Stimulated activated CD8-positive, alpha-beta memory T cell treated with anti-CD3 and anti-CD28 coated beads, Interleukin-4, amount 100 ng/mL, for 24 hours (primary cell): Measurements from ENCODE around the gene FHL5.
A peak's percentile ranks its signal among the peaks of the same experiment; 100 is the strongest.
"Not testable (repeated sequence)": the region's sequence is repeated elsewhere in the genome, so short reads cannot be mapped to it uniquely, and the experiment has no call there.

Experiments used
- DNase-seq: peaks from one replicate; pipeline ENCODE4 v3.0.0-alpha.2; 2020; ENCODE audit warnings: low read depth

The FHL5 gene

GRCh38 chr6:96562886-96563285, at the start of gene FHL5:
Gene FHL5 (plus strand): TSS chr6:96563128. CDS start chr6:96603614, 40,486 bp downstream.
- DNase-seq, result no peak

DNA sequence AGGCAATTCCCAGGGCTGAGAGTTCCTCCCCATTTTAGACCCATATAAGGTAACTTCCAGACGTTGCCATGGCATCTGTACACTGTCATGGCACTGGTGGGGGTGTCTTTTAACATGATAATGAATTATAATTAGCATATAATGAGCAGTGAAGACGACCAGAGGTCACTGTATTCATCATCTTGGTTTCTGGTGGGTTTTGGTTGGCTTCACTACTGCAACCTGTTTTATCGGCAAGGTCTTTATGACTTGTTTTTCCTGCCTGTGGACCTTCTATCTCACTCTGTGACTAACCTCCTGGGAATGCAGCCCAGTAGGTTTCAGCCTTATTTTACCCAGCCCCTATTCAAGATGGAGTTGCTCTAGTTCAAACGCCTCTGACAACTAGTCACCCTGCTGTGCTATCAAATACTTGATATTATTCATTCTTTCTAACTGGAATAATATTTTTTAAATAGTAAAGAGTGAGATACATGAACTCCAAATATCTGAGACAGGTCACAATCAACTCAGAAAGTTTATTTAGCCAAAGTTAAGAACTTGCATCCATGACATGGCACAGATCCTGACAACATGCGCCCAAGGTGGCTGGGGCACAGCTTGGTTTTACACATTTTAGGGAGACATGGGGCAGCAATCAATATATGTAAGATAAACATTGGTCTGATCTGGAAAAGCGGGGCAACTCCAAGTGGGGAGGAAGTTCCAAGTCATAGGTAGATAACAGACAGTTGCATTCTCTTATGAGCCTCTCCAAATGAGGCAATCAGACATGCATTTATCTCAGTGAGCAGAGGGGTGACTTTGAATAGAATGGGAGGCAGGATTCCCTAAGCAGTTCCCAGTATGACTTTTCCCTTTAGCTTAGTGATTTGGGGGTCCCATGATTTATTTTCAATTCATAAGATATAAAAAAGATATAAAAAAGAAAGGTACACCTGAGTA, 42.5 kb upstream of the FHL5 start:
- no peak for DNase-seq

GRCh38 chr6:96521306-96521643, 41.7 kb upstream of the FHL5 start:
- DNase-seq, result no peak

GRCh38 chr6:96521644-96522464, 41.1 kb upstream of the FHL5 start, which contains the start of gene UFL1:
Gene UFL1 (plus strand): TSS chr6:96521806. CDS start chr6:96521874, 68 bp downstream.
- DNase-seq, result peak; percentile 94

GRCh38 chr6:96522465-96523009, 40.4 kb upstream of the FHL5 start:
- no peak for DNase-seq

DNA sequence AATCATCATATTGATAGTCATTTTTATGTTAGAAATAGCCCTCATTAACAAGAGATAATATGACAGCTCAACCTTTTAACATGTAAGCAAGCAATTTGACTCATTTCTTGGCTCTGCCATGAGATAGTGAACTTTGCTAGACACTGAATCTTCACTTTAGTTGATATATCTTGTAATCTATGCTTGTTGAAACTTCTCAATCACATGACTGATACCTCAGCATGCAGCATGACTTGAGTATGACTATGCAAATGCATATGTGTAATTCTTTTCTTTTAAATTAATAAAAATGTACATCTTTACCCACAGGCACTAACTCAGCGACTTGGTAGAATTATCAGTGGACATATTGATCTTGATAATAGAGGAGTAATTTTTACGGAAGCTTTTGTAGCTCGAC, 34.7 kb upstream of the FHL5 start:
- no peak for DNase-seq

DNA sequence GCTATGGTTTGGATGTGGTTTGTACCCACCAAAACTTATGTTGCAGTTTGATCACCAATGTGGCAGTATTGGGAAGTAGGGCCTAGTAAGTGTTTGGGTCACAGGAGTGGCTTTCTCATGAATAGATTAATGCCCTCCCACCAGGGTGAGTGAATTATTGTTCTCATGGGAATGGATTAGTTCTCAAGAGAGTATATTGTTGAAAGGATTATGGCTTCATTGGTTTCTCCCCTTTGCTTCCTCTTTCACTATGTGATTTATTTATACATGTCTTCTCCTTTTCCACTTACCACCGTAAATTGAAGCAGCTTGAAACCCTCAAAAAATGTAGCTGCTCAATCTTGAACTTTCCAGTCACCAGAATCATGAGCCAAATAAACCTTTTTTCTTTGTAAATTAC, 30.5 kb upstream of the FHL5 start:
- no peak for DNase-seq

DNA sequence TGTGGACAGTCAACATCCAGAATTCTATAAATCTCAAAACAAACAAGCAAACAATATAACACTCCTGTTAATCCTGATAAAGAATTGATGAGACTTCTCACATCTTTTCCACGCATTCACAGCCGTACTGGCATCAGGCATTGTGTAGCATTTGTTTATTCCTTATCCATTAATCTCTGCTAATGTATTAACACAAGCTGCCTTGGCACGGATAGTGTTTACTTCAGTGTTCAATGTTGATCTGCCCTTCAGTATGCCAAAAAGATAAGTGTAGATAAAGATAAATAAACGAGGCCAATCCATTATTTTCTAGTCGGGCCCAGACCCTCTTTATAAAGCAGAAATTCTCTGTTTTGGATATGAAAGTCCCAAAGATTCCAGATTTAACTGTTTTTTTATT, 25.2 kb upstream of the FHL5 start:
- DNase-seq, result no peak

DNA sequence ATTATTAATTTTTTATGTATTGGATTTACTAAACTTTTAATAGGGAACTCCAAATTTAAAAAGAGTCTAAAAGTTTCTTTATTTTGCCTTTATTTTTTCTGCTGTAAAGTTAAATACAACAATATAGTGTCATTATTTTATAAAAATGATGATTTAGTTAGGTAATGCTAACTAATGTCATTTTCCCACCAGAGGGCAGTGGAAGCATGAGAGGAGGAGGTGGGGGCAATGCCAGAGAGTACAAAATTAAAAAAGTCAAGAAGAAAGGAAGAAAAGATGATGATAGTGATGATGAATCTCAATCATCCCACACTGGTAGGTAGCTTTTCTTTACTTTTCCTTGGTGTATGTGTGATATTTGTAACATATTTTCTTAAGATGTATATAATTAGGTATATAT, 20.2 kb upstream of the FHL5 start:
- DNase-seq, result no peak

GRCh38 chr6:96545882-96546281, 17.0 kb upstream of the FHL5 start:
- DNase-seq, result no peak

GRCh38 chr6:96547654-96548053, 15.3 kb upstream of the FHL5 start:
- no peak for DNase-seq

DNA sequence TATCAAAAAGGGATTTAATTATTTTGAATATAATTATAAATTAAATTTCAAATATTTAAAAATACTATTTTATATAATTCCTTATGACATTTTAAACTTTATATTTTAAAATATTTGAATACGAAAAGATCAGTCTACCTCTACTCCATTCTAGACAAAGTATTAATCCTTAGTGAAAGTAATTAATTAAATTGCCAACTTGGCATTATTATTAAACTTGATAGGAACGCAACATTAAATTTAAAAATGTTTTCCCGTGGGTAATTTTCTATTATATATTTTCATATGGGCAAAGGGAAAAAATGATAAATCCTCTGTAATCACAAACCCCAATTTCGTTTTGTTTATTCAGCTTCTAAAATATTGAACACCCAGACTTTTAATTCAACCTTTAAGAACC, 8.4 kb upstream of the FHL5 start:
- no peak for DNase-seq

DNA sequence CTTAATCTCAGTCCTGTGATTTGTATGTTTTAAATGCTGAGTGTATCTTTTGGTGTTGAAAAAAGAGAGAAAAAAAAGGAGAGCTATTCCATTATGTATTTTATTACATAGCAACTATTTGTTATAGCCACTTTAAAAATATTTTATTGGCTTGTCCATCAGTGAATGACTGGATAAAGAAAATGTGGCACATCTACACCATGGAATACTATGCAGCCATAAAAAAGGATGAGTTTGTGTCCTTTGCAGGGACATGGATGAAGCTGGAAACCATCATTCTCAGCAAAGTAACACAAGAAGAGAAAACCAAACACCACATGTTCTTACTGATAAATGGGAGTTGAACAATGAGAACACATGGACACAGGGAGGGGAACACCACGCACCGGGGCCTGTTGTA, 3.2 kb upstream of the FHL5 start:
- DNase-seq, result not testable (repeated sequence)

DNA sequence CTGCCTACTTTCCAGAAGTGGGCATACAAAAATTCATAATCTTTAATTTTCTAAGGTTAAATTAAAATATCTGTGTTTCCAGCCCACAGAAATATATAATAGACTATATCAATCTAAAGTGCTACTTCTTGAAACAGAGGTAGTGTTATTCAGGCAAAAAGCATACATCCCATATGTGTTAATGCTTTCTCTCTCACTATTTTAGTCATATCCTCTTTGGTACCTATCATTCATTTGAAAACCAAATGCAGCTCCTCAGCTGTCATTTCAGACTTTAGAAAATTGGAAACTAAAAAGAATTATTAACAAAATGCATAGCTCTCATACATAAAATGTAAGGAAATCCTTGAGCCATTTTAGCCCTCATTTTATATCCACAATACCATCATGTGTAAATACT, 925 bp downstream of the FHL5 start:
- DNase-seq, result no peak

DNA sequence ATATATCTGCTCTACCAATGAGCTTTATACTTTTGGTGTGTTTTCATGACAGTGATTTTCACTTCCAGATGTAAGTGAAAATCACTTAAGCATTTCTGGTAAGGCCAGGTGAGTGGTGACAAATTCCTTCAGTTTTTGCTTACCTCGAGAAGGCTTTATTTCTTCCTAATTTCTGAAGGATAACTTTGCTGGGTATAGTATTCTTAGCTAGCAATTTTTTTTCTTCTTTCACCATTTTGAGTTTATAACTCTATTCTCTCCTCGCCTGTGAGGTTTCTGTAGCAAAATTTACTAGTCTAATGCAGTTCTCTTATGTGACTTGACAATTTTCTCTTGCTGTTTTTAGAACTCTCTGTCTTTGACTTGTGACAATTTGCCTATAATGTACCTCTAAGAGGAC, 7.1 kb downstream of the FHL5 start:
- no peak for DNase-seq

GRCh38 chr6:96571551-96571950, 8.6 kb downstream of the FHL5 start:
- no peak for DNase-seq

- DNase-seq, result no peak
Observed at GRCh38 chr6:96575359-96575758, 12.4 kb downstream of the FHL5 start.

GRCh38 chr6:96576221-96576620, 13.3 kb downstream of the FHL5 start:
- no peak for DNase-seq

- DNase-seq, result no peak
Observed at GRCh38 chr6:96582021-96582420, 19.1 kb downstream of the FHL5 start.

DNA sequence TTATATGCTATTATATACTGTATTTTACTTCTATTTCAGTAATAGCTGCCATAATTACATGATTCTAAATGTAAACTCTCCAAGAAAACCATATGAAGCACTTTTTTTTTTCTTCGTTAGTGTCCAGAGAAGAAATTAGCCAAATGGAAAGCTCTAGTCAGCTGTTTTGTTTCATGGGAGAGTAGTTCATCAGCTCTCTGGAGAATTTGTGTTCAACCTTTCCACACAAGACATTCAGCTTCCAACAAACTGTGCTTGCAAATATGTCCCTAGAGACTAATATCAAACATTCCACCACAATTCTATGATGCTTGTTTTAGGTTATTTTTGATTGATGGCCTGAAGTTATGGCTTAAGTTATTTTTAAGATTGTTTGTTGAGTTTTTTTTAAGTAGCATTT, 19.5 kb downstream of the FHL5 start:
- no peak for DNase-seq

DNA sequence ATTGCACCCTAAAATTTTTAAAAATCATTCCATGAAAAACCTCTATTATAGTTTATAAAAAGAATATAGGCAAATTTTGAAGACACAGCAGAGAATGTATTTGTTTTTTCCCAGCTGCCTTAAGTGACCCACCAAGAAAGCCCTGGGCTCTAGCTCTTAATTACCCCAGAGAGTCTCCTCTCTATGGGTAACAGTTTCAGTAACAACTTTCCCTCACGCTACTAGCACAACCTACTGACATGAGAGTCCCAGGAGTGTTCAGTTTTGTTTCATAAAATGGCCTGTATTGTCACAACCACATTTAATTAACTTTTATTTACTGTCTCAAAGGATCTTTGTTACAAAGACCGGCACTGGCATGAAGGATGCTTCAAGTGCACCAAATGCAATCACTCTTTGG, 41.5 kb downstream of the FHL5 start:
- DNase-seq, result no peak

DNA sequence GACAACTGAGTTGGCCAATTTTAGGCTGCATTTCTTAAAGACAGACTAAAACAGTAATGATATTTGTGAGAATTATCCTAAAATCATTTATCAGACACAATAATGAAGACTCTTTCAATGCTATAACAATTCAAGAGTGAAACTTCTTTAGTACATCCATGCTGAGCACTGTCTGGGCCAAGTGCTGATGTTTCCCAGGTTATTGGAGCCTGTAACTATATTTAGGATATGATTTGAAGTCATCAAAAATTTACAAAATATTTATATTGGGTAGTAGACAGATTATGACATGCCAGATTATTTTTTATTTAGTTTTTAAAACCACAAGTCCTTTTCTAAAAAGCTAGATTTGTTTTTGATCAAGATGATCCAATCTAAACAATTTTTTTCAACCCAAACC, 45.1 kb downstream of the FHL5 start:
- no peak for DNase-seq

- no peak for DNase-seq
Observed at GRCh38 chr6:96610019-96610418, 47.1 kb downstream of the FHL5 start.
